Loucy (cell line): ENCODE results near the gene MALRD1.

Experiments used
- EZH2phosphoT487 ChIP-seq: fragments of 200-600 bp; IDR thresholded peaks from 2 replicates; pipeline ENCODE4 v1.6.1; 2018; ENCODE audit warnings: antibody characterized with exemption, mild to moderate bottlenecking, moderate library complexity, borderline replicate concordance
- TF ChIP-seq, protein P1 (sequence below): fragments of 200-600 bp; sonication (generic); conservative IDR thresholded peaks from 2 replicates; pipeline ENCODE4 v1.5.1; 2014; ENCODE audit warnings: mild to moderate bottlenecking, antibody characterized with exemption, low read length

DNA sequence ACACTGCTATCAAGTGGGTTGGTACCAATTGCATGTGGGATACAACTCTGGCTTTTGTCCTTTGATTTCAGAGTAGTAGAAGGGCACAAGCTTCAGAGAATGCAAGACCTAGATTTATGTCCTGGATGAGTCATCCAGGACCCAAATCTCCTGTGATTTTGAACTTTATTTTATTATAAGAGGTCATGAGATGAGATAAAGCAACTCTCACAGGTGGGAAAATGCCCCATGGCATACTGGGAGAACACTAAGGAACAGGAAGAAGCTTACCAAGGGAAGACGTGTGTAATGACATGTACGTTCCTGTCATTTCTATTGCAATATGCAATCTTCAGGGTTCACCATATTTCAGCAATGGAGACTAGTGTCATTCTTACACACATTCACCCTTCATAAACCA is 966 bp downstream of the MALRD1 start:
- TF ChIP-seq, protein P1, sequence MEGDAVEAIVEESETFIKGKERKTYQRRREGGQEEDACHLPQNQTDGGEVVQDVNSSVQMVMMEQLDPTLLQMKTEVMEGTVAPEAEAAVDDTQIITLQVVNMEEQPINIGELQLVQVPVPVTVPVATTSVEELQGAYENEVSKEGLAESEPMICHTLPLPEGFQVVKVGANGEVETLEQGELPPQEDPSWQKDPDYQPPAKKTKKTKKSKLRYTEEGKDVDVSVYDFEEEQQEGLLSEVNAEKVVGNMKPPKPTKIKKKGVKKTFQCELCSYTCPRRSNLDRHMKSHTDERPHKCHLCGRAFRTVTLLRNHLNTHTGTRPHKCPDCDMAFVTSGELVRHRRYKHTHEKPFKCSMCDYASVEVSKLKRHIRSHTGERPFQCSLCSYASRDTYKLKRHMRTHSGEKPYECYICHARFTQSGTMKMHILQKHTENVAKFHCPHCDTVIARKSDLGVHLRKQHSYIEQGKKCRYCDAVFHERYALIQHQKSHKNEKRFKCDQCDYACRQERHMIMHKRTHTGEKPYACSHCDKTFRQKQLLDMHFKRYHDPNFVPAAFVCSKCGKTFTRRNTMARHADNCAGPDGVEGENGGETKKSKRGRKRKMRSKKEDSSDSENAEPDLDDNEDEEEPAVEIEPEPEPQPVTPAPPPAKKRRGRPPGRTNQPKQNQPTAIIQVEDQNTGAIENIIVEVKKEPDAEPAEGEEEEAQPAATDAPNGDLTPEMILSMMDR: no peak
- TF ChIP-seq EZH2phosphoT487: no peak
